HepG2 (cell line): ENCODE measurements around the gene GABRR2. TPM values are rescaled to one million over a fixed set of nuclear protein-coding genes. Genes with fewer than 3 reads are reported as not detected.
A peak's percentile ranks its signal among the peaks of the same experiment; 100 is the strongest.

Experiments used
- ATAC-seq: fragments of 200-7000 bp; cut with Tn5 transposase; 3 replicates; pipeline ENCODE4 v1.9.1; 2020; ENCODE audit warnings: mild to moderate bottlenecking, moderate library complexity
- BruUV-seq: library from RNA; stranded (reverse); fragments of 400-500 nt; replicated peaks from 2 replicates; lab custom pipeline; 2021; lab: Mats Ljungman, UMichigan
- CTCF ChIA-PET: fragments of 300-600 bp; formaldehyde crosslinking; extraction: SDS; loops from one replicate; lab custom pipeline; 2021; ENCODE audit warnings: low total read pairs, inconsistent platforms, low intra/inter-chr PET ratio; lab: Yijun Ruan, JAX
- POLR2A ChIA-PET: fragments of 350-600 bp; sonication (Branson Sonifier 250); formaldehyde crosslinking; loops from one replicate; lab custom pipeline; 2020; ENCODE audit warnings: antibody characterized with exemption, inconsistent platforms; lab: Yijun Ruan, JAX
- DNase-seq: peaks from one replicate; pipeline ENCODE4 v3.0.0-alpha.2; 2015; ENCODE audit warnings: low spot score
- FAIRE-seq: peaks from 3 replicates; lab custom pipeline; 2011; peaks lifted over from hg19 to GRCh38; lab: Jason Lieb, UNC
- H2AFZ ChIP-seq: one replicate; pipeline ENCODE4 v1.6.1; 2011; ENCODE audit warnings: low read length, inconsistent platforms
- H3K27ac ChIP-seq: fragments of 300-600 bp; 3 replicates; pipeline ENCODE4 v1.8.0; 2011; ENCODE audit warnings: mixed run types, mild to moderate bottlenecking, mixed read lengths, low read length, inconsistent platforms; ENCODE audit not compliant: insufficient read depth; ENCODE audit errors: extremely low read length
- H3K27me3 ChIP-seq, 2 experiments: fragments of 200-600 bp in 1 of 2; 2 replicates in 1 of 2; 3 replicates in 1 of 2; pipeline versions ENCODE4 v1.6.0 to v1.8.0; 2011; ENCODE audit warnings: low read length in 2 of 2, mild to moderate bottlenecking in 2 of 2, moderate library complexity in 2 of 2, inconsistent platforms in 1 of 2; ENCODE audit not compliant: insufficient read depth in 2 of 2, control insufficient read depth in 1 of 2
- H3K36me3 ChIP-seq, 2 experiments: fragments of 200-600 bp in 1 of 2; replicated peaks in 1 of 2; 2 replicates in 1 of 2; 3 replicates in 1 of 2; pipeline versions ENCODE4 v1.5.1 to v1.8.0; 2011; ENCODE audit warnings: low read length in 2 of 2, inconsistent platforms in 1 of 2; ENCODE audit not compliant: insufficient read depth in 2 of 2, control insufficient read depth in 1 of 2
- H3K4me1 ChIP-seq: 2 replicates; pipeline ENCODE4 v1.5.1; 2012; ENCODE audit warnings: low read length, inconsistent platforms; ENCODE audit not compliant: insufficient read depth
- H3K4me2 ChIP-seq: 2 replicates; pipeline ENCODE4 v1.6.0; 2011; ENCODE audit warnings: low read depth, low read length, inconsistent platforms
- H3K4me3 ChIP-seq, 3 experiments: fragments of 200-600 bp in 1 of 3; sonication (generic), shearing (Covaris generic) in 1 of 3; replicated peaks in 1 of 3; 2 replicates each; pipeline ENCODE4 v1.5.1; 2011 to 2016; ENCODE audit warnings: low read length in 3 of 3, inconsistent platforms in 2 of 3, low read depth in 2 of 3, mild to moderate bottlenecking in 2 of 3, control low read depth in 1 of 3, mixed read lengths in 1 of 3; ENCODE audit not compliant: insufficient read depth in 1 of 3
- H3K79me2 ChIP-seq: one replicate; pipeline ENCODE4 v1.6.1; 2011; ENCODE audit warnings: low read length, inconsistent platforms; ENCODE audit not compliant: insufficient read depth
- H3K9ac ChIP-seq: 2 replicates; pipeline ENCODE4 v1.6.0; 2011; ENCODE audit warnings: mild to moderate bottlenecking, low read depth, low read length, inconsistent platforms; ENCODE audit not compliant: insufficient read depth
- H3K9me3 ChIP-seq: 2 replicates; pipeline ENCODE4 v1.5.1; 2012; ENCODE audit warnings: mild to moderate bottlenecking, low read length
- H4K20me1 ChIP-seq: 2 replicates; pipeline ENCODE4 v1.6.0; 2011; ENCODE audit warnings: inconsistent platforms, mild to moderate bottlenecking, low read length, moderate library complexity; ENCODE audit not compliant: insufficient read depth
- MAFF ChIP-seq: IDR thresholded peaks from 2 replicates; pipeline ENCODE4 v1.6.1; 2011; ENCODE audit warnings: low read depth, low read length, improper control_type of control experiment
- MAFK ChIP-seq, 2 experiments: IDR thresholded peaks in 1 of 2; conservative IDR thresholded peaks in 1 of 2; 2 replicates each; pipeline ENCODE4 v1.6.1; 2011; ENCODE audit warnings: improper control_type of control experiment in 2 of 2, low read length in 2 of 2
- POLR2G ChIP-seq: fragments of 200-400 bp; formaldehyde crosslinking; IDR thresholded peaks from 2 replicates; pipeline ENCODE4 v1.6.1; 2018; ENCODE audit warnings: mild to moderate bottlenecking, low read depth, low read length, moderate library complexity
- RFX3 ChIP-seq: IDR thresholded peaks from 2 replicates; pipeline ENCODE4 v1.6.1; 2016; ENCODE audit warnings: missing biosample characterization, missing genetic modification reagents
- ZNF646 ChIP-seq: sonication (generic); formaldehyde crosslinking; IDR thresholded peaks from 2 replicates; pipeline ENCODE4 v1.9.0; 2021; ENCODE audit warnings: mild to moderate bottlenecking, missing genetic modification reagents
- WGBS: methylation state at CpG from one replicate; pipeline ENCODE4 v1.1.6; 2017; ENCODE audit warnings: low lambda C conversion rate; 5-methylcytosine and 5-hydroxymethylcytosine counted together
- in situ Hi-C: cut with HindIII; loops from 2 replicates; pipeline ENCODE4 v1.10.0; 2017; ENCODE audit warnings: low pct_unique_long_range_greater_than_20kb; ENCODE audit not compliant: extremely low pct_ligation_motif_present
- intact Hi-C: fragments of 100-400 bp; cut with micrococcal nuclease; formaldehyde crosslinking; loops from one replicate; pipeline ENCODE4 v1.10.0; 2022; ENCODE audit not compliant: unreplicated experiment
- polyA plus RNA-seq, 8 experiments: library from polyadenylated mRNA; depleted of rRNA in 3 of 8; stranded (reverse) in 7 of 8; unstranded in 1 of 8; fragments of >200 nt; fragmentation: Illumina TruSeq in 4 of 8; extraction: Trizol in 4 of 8; gene quantifications; 2 replicates each; pipeline versions ENCODE4 v1.2.1 to v1.2.3, GENCODE V29; 2011 to 2016; ENCODE audit warnings: low read depth in 4 of 8, missing spikeins in 1 of 8, mixed read lengths in 1 of 8; ENCODE audit not compliant: insufficient read depth in 1 of 8
- total RNA-seq, 5 experiments: library from RNA; depleted of rRNA; stranded (reverse); fragments of >200 nt; fragmentation: Illumina TruSeq; extraction: Trizol; gene quantifications; 2 replicates each; pipeline ENCODE4 v1.2.3, GENCODE V29; 2016; ENCODE audit warnings: low read depth in 1 of 5

The GABRR2 gene
- total and polyA plus RNA-seq, 2 of the 13 experiments (the other 11 are each of a cell fraction or from before 2014, with no cell fraction given) = 0.13 TPM; not detected in 1

DNA sequence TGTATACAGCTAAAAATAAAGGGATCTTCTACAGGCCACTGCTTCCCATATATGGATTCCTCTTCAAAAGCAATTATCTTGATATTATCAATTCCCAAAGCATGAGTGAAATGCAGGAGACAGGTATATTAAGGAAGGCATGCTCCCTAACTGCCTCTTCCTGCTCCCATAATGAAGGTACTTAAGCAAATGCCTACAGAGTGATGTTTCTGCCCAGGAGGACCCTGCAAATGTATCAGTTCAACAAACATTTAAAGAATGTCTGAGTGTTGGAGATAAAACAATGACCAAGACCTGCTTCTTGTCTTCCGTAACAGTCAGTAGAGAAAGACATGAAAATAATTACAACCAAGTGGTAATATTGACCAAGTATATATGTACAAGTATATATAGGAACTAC lies 33.3 kb upstream of the GABRR2 start (continued):
- TF ChIP-seq ZNF646 (CRISPR knock-in tag) (no peak), POLR2G (no peak)

- H3K9me3 ChIP-seq = no peaks in the 10 kb centered on the region
- no peaks in the 10 kb centered on the region for H3K27me3 ChIP-seq
- no peak overlapping the region for H2AFZ ChIP-seq
- H3K79me2 ChIP-seq = peaks cover 73% of the 10 kb centered on the region
- TF ChIP-seq MAFK (conservative IDR thresholded peaks at IDR 0.05 in 1 of 2, IDR thresholded peaks at IDR 0.05 in 1 of 2; ENCODE audit: low read length in 2 of 2) (peak; percentile 42 to 52; a peak in 3 of 4 replicates), MAFF (0 out of 2 replicates have a peak, but pooled peaks have one; percentile 27), RFX3 (no peak)
- H3K4me3 ChIP-seq = no peak overlapping the region
- ATAC-seq (no peak), FAIRE-seq (no peak), DNase-seq (no peak)
- H4K20me1 ChIP-seq = peaks cover 3% of the 10 kb centered on the region; the same call in 1 of the 2 replicates
- H3K9ac ChIP-seq = no peak overlapping the region
- H3K4me2 ChIP-seq = no peak overlapping the region
- BruUV-seq = no TSS peak
- in situ Hi-C loops (no loop called here), intact Hi-C loops (no loop called here)
- WGBS = 91% methylated on average over 2 of the region's 2 CpGs
- peaks cover 0 to 2% of the 10 kb centered on the region in 2 experiments; a peak in 1 of 5 replicates for H3K36me3 ChIP-seq
- ChIA-PET POLR2A (no interaction called here), CTCF (no interaction called here)
- no peak overlapping the region for H3K27ac ChIP-seq
- H3K4me1 ChIP-seq = peaks cover 42% of the 10 kb centered on the region
Measured at GRCh38 chr6:89347825-89348224, 32.7 kb upstream of the GABRR2 start.
